GM12878 (cell line): Measurements from ENCODE around the gene NOD1. TPM values are rescaled to one million over a fixed set of nuclear protein-coding genes. Genes with fewer than 3 reads are reported as not detected.

ENCODE experiments used
- ATAC-seq: fragments of 200-7000 bp; cut with Tn5 transposase; 3 replicates; pipeline ENCODE4 v1.9.1; 2020; ENCODE audit warnings: mild to moderate bottlenecking, moderate library complexity
- BruUV-seq: library from RNA; stranded (reverse); fragments of 400-500 nt; replicated peaks from 2 replicates; lab custom pipeline; 2021; lab: Mats Ljungman, UMichigan
- CTCF ChIA-PET: fragments of 300-600 bp; sonication (Branson Sonifier 250); formaldehyde crosslinking; extraction: SDS; loops from one replicate; lab custom pipeline; 2021; ENCODE audit warnings: inconsistent platforms; lab: Yijun Ruan, JAX
- POLR2A ChIA-PET: fragments of 350-600 bp; formaldehyde crosslinking; extraction: SDS; loops from one replicate; lab custom pipeline; 2021; ENCODE audit warnings: inconsistent platforms; lab: Charles Lee
- RAD21 ChIA-PET: fragments of 300-600 bp; sonication (Branson Sonifier 250); formaldehyde crosslinking; loops from one replicate; lab custom pipeline; 2023; ENCODE audit warnings: antibody characterized with exemption; ENCODE audit not compliant: unreplicated experiment; lab: Charles Lee
- SMC1A ChIA-PET: fragments of 300-600 bp; sonication (Branson Sonifier 250); formaldehyde crosslinking; loops from one replicate; lab custom pipeline; 2023; ENCODE audit not compliant: unreplicated experiment, uncharacterized antibody; lab: Charles Lee
- DNase-seq: peaks from one replicate; pipeline ENCODE4 v3.0.0-alpha.2; 2011; ENCODE audit warnings: low read depth, low spot score
- FAIRE-seq: peaks from 3 replicates; lab custom pipeline; 2011; peaks lifted over from hg19 to GRCh38; lab: Jason Lieb, UNC
- H2AFZ ChIP-seq: 2 replicates; pipeline ENCODE4 v1.6.0; 2011; ENCODE audit warnings: low read depth, low read length, control low read depth; ENCODE audit not compliant: control insufficient read depth
- H3K27ac ChIP-seq: 2 replicates; pipeline ENCODE4 v1.5.1; 2011; ENCODE audit warnings: control low read depth; ENCODE audit not compliant: control insufficient read depth, insufficient read depth
- H3K27me3 ChIP-seq, 2 experiments: replicated peaks in 1 of 2; 2 replicates each; pipeline versions ENCODE4 v1.6.0 to v1.6.1; 2011; ENCODE audit warnings: low read length in 1 of 2; ENCODE audit not compliant: control insufficient read depth in 2 of 2, insufficient read depth in 2 of 2
- H3K36me3 ChIP-seq, 2 experiments: 2 replicates each; pipeline ENCODE4 v1.5.1; 2011; ENCODE audit warnings: low read length in 1 of 2; ENCODE audit not compliant: control insufficient read depth in 2 of 2, insufficient read depth in 2 of 2
- H3K4me1 ChIP-seq: 2 replicates; pipeline ENCODE4 v1.6.1; 2011; ENCODE audit warnings: mild to moderate bottlenecking, low read length, moderate library complexity, mixed read lengths; ENCODE audit not compliant: control insufficient read depth, insufficient read depth
- H3K4me2 ChIP-seq: 2 replicates; pipeline ENCODE4 v1.6.0; 2011; ENCODE audit warnings: control low read depth; ENCODE audit not compliant: control insufficient read depth, insufficient read depth
- H3K4me3 ChIP-seq: fragments of 200-600 bp; sonication (generic); 2 replicates; pipeline ENCODE4 v1.5.1; 2016
- H3K79me2 ChIP-seq: 2 replicates; pipeline ENCODE4 v1.6.0; 2011; ENCODE audit warnings: low read length; ENCODE audit not compliant: control insufficient read depth, insufficient read depth
- H3K9ac ChIP-seq: 2 replicates; pipeline ENCODE4 v1.8.0; 2011; ENCODE audit warnings: low read length, control low read depth, mixed read lengths; ENCODE audit not compliant: control insufficient read depth, insufficient read depth
- H3K9me3 ChIP-seq: replicated peaks from 3 replicates; pipeline ENCODE4 v1.5.1; 2011; ENCODE audit warnings: mild to moderate bottlenecking, low read length; ENCODE audit not compliant: control insufficient read depth, insufficient read depth
- H4K20me1 ChIP-seq: 2 replicates; pipeline ENCODE4 v1.6.0; 2011; ENCODE audit not compliant: control insufficient read depth, insufficient read depth
- ASH2L ChIP-seq: fragments of 300-600, 200-600 bp; sonication (generic); IDR thresholded peaks from 2 replicates; pipeline ENCODE4 v1.6.1; 2017; ENCODE audit warnings: low read depth, mild to moderate bottlenecking, borderline replicate concordance
- ATF2 ChIP-seq: IDR thresholded peaks from 2 replicates; pipeline ENCODE4 v1.6.1; 2012; ENCODE audit warnings: low read length, inconsistent platforms
- CBX5 ChIP-seq: sonication (generic); IDR thresholded peaks from 2 replicates; pipeline ENCODE4 v1.6.1; 2016; ENCODE audit warnings: low read depth, moderate library complexity, mild to moderate bottlenecking, inconsistent platforms
- CHD1 ChIP-seq: IDR thresholded peaks from 2 replicates; pipeline ENCODE4 v1.6.1; 2012; ENCODE audit warnings: low read depth, low read length, improper control_type of control experiment
- HDGF ChIP-seq: fragments of 450-650 bp; IDR thresholded peaks from 2 replicates; pipeline ENCODE4 v1.6.1; 2016; ENCODE audit warnings: antibody characterized with exemption
- IRF3 ChIP-seq: fragments of 450-650 bp; IDR thresholded peaks from 2 replicates; pipeline ENCODE4 v1.6.1; 2014; ENCODE audit warnings: mild to moderate bottlenecking
- JUND ChIP-seq: IDR thresholded peaks from 2 replicates; pipeline ENCODE4 v1.6.1; 2012; ENCODE audit warnings: low read depth, mild to moderate bottlenecking, low read length, improper control_type of control experiment, moderate library complexity
- NFIC ChIP-seq: IDR thresholded peaks from 2 replicates; pipeline ENCODE4 v1.6.1; 2012; ENCODE audit warnings: low read depth, mild to moderate bottlenecking, inconsistent platforms, low read length, moderate library complexity
- RBBP5 ChIP-seq: fragments of 200-600 bp; sonication (generic); conservative IDR thresholded peaks from 2 replicates; pipeline ENCODE4 v1.6.1; 2016
- RCOR1 ChIP-seq: conservative IDR thresholded peaks from 2 replicates; pipeline ENCODE4 v1.6.1; 2012; ENCODE audit warnings: low read depth, low read length, improper control_type of control experiment
- RUNX3 ChIP-seq: IDR thresholded peaks from 2 replicates; pipeline ENCODE4 v1.6.1; 2012; ENCODE audit warnings: low read length, inconsistent platforms
- SREBF1 ChIP-seq: IDR thresholded peaks from 2 replicates; pipeline ENCODE4 v1.6.1; 2012; ENCODE audit warnings: mild to moderate bottlenecking, low read length
- SUZ12 ChIP-seq: fragments of 200-600 bp; sonication (generic); IDR thresholded peaks from one replicate; pipeline ENCODE4 v1.6.1; 2018; ENCODE audit warnings: antibody characterized with exemption, mild to moderate bottlenecking; ENCODE audit not compliant: unreplicated experiment
- ZNF217 ChIP-seq: fragments of 450-650 bp; IDR thresholded peaks from 2 replicates; pipeline ENCODE4 v1.6.1; 2017; ENCODE audit warnings: antibody characterized with exemption, mild to moderate bottlenecking
- ZNF274 ChIP-seq: IDR thresholded peaks from one replicate; pipeline ENCODE4 v1.8.0; 2011; ENCODE audit not compliant: insufficient read length, insufficient read depth
- WGBS: methylation state at CpG from one replicate; pipeline ENCODE4 v1.1.6; 2016; ENCODE audit warnings: low lambda C conversion rate; ENCODE audit not compliant: insufficient replicate concordance, insufficient coverage; ENCODE audit errors: missing lambda C conversion rate; 5-methylcytosine and 5-hydroxymethylcytosine counted together
- in situ Hi-C: fragments of 300-500 bp; cut with MboI; formaldehyde crosslinking; loops from 9 replicates; pipeline ENCODE4 v1.14.3; 2018; ENCODE audit warnings: mixed read lengths
- intact Hi-C: fragments of 100-400 bp; cut with micrococcal nuclease; formaldehyde crosslinking; loops from one replicate; pipeline ENCODE4 v1.14.2; 2022; ENCODE audit not compliant: unreplicated experiment
- polyA plus RNA-seq, 11 experiments: library from polyadenylated mRNA; depleted of rRNA in 4 of 11; unstranded in 6 of 11; stranded (reverse) in 5 of 11; fragments of >200 nt; fragmentation: Nextera tagmentation in 4 of 11; fragmentation: Illumina TruSeq in 1 of 11; extraction: Ambion mirVana in 4 of 11; extraction: Trizol in 1 of 11; gene quantifications; 1 replicate in 1 of 11; 2 replicates in 10 of 11; pipeline versions ENCODE4 v1.2.1 to v1.2.3, GENCODE V29; 2011 to 2016; ENCODE audit warnings: inconsistent platforms in 2 of 11, missing spikeins in 2 of 11, low read depth in 1 of 11
- total RNA-seq, 4 experiments: library from RNA; depleted of rRNA in 3 of 4; stranded (reverse); fragments of >200 nt in 3 of 4; fragmentation: Illumina TruSeq in 1 of 4; extraction: Trizol in 1 of 4; gene quantifications; 2 replicates each; pipeline versions ENCODE4 v1.2.1 to v1.2.3, GENCODE V29; 2013 to 2021
- TF ChIP-seq, protein P1 (sequence below): IDR thresholded peaks from 2 replicates; pipeline ENCODE4 v1.6.1; 2011; ENCODE audit warnings: borderline replicate concordance, low read depth, mild to moderate bottlenecking, moderate library complexity, mixed read lengths, low read length; ENCODE audit not compliant: insufficient read depth; ENCODE audit errors: extremely low read length
- TF ChIP-seq, protein P2 (sequence below): fragments of 450-650 bp; IDR thresholded peaks from 2 replicates; pipeline ENCODE4 v1.6.1; 2016; ENCODE audit warnings: mild to moderate bottlenecking, moderate library complexity, borderline replicate concordance

Gene NOD1
- total and polyA plus RNA-seq, 10 of the 15 experiments (the other 5 are each of a cell fraction or from before 2014, with no cell fraction given): 1.8 to 14.6 (median 8.9) TPM

DNA sequence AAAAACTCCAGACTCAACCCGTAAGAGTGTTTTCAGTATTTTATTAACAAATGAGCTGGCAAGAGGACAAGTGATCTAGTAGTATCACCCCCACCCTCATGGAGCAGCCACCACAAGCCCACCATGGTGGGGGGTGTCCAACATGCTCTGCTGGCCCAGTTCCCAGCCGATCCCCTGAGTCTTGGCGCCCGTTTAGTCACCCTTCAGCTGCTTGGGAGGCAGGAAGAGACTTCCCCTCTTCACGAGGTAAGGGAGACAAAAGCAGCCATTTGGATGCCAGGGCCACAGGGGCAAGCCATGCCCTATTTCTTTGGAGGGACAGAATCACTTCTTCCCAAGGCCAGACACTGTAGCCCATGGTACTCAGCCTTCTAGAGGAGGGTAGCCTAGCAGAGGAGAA, 54.1 kb downstream of the NOD1 start:
- RAD21 ChIA-PET: no interaction called here
- POLR2A ChIA-PET: no interaction called here
- Histone ChIP-seq H3K27me3 (no peaks in the 10 kb centered on the region), H3K27ac (no peak overlapping the region), H3K79me2 (no peaks in the 10 kb centered on the region), H3K9me3 (no peaks in the 10 kb centered on the region), H3K9ac (no peak overlapping the region), H3K4me2 (no peak overlapping the region), H3K4me3 (no peak overlapping the region), H3K36me3 (peaks cover 0 to 2% of the 10 kb centered on the region in 2 experiments; a peak in 2 of 4 replicates), H3K4me1 (no peaks in the 10 kb centered on the region), H2AFZ (no peak overlapping the region), H4K20me1 (no peaks in the 10 kb centered on the region)
- ATAC-seq: no peak
- BruUV-seq: no TSS peak
- 74% methylated on average over 5 of the region's 5 CpGs for WGBS
- SMC1A ChIA-PET: interaction anchor here (1.1 kb wide), 1 partner anchor 148 kb away, joined by 3 read pairs; no protein-coding TSS in a partner anchor
- CTCF ChIA-PET: no interaction called here
- intact Hi-C loops (no loop called here), in situ Hi-C loops (no loop called here)
- no peak for DNase-seq
- no peak for FAIRE-seq
- TF ChIP-seq, protein P1, sequence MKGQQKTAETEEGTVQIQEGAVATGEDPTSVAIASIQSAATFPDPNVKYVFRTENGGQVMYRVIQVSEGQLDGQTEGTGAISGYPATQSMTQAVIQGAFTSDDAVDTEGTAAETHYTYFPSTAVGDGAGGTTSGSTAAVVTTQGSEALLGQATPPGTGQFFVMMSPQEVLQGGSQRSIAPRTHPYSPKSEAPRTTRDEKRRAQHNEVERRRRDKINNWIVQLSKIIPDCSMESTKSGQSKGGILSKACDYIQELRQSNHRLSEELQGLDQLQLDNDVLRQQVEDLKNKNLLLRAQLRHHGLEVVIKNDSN: no peak
- no peak for TF ChIP-seq IRF3
- TF ChIP-seq CBX5: no peak
- no peak for TF ChIP-seq HDGF
- TF ChIP-seq RCOR1: no peak
- no peak for TF ChIP-seq ASH2L
- no peak for TF ChIP-seq ZNF217
- TF ChIP-seq RBBP5: no peak
- TF ChIP-seq, protein P2, sequence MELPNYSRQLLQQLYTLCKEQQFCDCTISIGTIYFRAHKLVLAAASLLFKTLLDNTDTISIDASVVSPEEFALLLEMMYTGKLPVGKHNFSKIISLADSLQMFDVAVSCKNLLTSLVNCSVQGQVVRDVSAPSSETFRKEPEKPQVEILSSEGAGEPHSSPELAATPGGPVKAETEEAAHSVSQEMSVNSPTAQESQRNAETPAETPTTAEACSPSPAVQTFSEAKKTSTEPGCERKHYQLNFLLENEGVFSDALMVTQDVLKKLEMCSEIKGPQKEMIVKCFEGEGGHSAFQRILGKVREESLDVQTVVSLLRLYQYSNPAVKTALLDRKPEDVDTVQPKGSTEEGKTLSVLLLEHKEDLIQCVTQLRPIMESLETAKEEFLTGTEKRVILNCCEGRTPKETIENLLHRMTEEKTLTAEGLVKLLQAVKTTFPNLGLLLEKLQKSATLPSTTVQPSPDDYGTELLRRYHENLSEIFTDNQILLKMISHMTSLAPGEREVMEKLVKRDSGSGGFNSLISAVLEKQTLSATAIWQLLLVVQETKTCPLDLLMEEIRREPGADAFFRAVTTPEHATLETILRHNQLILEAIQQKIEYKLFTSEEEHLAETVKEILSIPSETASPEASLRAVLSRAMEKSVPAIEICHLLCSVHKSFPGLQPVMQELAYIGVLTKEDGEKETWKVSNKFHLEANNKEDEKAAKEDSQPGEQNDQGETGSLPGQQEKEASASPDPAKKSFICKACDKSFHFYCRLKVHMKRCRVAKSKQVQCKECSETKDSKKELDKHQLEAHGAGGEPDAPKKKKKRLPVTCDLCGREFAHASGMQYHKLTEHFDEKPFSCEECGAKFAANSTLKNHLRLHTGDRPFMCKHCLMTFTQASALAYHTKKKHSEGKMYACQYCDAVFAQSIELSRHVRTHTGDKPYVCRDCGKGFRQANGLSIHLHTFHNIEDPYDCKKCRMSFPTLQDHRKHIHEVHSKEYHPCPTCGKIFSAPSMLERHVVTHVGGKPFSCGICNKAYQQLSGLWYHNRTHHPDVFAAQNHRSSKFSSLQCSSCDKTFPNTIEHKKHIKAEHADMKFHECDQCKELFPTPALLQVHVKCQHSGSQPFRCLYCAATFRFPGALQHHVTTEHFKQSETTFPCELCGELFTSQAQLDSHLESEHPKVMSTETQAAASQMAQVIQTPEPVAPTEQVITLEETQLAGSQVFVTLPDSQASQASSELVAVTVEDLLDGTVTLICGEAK: no peak
- TF ChIP-seq NFIC: no peak
- no peak for TF ChIP-seq JUND
- TF ChIP-seq CHD1: no peak
- TF ChIP-seq ZNF274: no peak
- TF ChIP-seq SREBF1: no peak
- no peak for TF ChIP-seq SUZ12
- no peak for TF ChIP-seq RUNX3
- TF ChIP-seq ATF2: no peak
